ENCODE data around the gene COL8A1. TPM values are rescaled to one million over a fixed set of nuclear protein-coding genes. Genes with fewer than 3 reads are reported as not detected.

The COL8A1 gene
- total RNA-seq, 1 donor from 2014 or later: 0.09 TPM

DNA sequence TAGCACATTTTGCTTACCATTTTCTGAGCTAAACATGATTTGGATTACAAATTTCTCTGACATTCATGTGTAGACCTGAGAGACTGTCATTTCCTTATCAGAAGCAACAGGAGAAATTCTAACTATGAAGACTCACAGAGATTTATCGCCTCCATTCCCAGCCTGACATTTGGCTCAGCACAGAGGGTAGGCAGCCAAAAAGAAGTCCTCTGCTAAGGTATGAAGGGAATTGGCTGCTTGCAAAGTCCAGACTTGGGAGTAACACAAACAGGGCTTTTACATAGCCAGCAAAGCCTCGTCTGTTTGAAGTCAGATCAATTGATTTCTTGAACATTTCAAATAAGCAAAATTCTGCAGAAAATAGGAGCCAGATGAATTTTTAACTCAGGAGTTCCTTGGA is 122.2 kb downstream of the COL8A1 start:
- ATAC-seq (ENCODE audit: low read depth): no peak
- TF ChIP-seq, protein P1, sequence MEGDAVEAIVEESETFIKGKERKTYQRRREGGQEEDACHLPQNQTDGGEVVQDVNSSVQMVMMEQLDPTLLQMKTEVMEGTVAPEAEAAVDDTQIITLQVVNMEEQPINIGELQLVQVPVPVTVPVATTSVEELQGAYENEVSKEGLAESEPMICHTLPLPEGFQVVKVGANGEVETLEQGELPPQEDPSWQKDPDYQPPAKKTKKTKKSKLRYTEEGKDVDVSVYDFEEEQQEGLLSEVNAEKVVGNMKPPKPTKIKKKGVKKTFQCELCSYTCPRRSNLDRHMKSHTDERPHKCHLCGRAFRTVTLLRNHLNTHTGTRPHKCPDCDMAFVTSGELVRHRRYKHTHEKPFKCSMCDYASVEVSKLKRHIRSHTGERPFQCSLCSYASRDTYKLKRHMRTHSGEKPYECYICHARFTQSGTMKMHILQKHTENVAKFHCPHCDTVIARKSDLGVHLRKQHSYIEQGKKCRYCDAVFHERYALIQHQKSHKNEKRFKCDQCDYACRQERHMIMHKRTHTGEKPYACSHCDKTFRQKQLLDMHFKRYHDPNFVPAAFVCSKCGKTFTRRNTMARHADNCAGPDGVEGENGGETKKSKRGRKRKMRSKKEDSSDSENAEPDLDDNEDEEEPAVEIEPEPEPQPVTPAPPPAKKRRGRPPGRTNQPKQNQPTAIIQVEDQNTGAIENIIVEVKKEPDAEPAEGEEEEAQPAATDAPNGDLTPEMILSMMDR (IDR thresholded peaks at IDR 0.05): no peak
- intact Hi-C loops (cut with micrococcal nuclease): no loop called here
- ChIA-PET POLR2A (no interaction called here), CTCF (no interaction called here)
- H3K4me1 Mint-ChIP-seq: no peaks in the 10 kb centered on the region
- H3K27me3 Mint-ChIP-seq: peaks cover 13% of the 10 kb centered on the region
- H3K27ac Mint-ChIP-seq: no peak overlapping the region
- no peaks in the 10 kb centered on the region for H3K36me3 Mint-ChIP-seq (ENCODE audit: low read depth)
- DNase-seq: no peak
- H3K9me3 Mint-ChIP-seq: no peaks in the 10 kb centered on the region
- H3K4me3 Mint-ChIP-seq: no peak overlapping the region

DNA sequence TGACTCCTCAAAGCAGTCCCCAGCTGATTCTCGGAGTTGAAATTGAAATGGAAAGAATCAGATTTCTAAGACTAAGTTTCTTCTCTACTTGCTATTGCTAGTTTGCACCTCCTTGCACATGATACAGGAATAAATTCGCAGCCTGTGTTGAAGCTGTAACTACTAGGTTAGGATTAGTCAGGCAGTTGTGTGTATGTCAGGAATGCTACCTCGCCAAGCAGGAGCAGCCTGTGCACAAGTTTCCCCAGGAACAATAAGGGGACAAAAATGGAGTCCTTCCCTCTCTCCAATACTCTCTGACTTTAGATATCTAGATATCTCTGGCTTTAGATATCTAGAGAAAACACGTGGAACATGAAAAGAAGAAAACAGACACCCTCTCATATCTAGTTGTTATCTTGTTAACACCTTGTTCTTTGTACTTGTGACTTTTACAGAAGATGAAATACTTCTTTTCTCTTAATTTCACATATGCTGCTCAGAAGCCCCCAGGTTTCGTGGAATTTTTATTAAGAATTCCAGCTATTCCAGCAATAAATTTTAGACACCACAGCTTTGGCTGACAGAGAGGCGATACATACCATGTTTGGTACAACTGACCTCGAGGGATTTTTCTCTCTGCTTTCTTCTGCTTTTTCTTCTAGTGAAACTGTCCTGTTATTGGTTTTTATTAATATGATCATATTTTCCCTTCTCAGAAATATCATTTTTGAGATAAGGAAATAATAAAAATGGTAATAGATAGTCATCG is 123.2 kb downstream of the COL8A1 start:
- H3K9me3 Mint-ChIP-seq: no peaks in the 10 kb centered on the region

DNA sequence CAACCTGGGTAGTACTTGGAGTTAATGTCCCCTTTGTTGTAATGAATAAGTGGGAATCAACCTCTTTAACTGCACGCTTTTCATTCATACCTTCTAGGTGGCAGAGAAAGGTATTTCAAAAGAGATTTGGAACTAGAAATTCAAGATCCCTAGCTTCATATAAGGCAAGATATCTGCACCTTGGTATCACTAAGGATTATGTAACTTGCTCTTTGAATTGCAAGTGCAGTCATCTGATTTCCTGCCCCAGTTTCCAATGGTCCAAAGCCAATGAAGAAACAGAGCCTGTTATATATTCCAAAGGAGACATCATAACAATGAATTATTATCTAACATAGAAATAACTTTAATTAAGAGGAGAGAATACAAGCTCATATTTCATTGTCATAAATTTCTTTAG is 124.5 kb downstream of the COL8A1 start:
- Mint-ChIP-seq H3K9me3 (no peaks in the 10 kb centered on the region), H3K27me3 (peaks cover 15% of the 10 kb centered on the region), H3K4me1 (no peaks in the 10 kb centered on the region), H3K4me3 (no peak overlapping the region), H3K27ac (no peak overlapping the region), H3K36me3 (ENCODE audit: low read depth) (no peaks in the 10 kb centered on the region)
- CTCF ChIA-PET: no interaction called here
- ATAC-seq (ENCODE audit: low read depth): no peak
- DNase-seq: no peak
- POLR2A ChIA-PET: no interaction called here
- TF ChIP-seq, protein P1 (IDR thresholded peaks at IDR 0.05): no peak
- intact Hi-C loops (cut with micrococcal nuclease): no loop called here

More for the DNA sequence above, 123.2 kb downstream of the COL8A1 start:
- Mint-ChIP-seq H3K27me3 (peaks cover 13% of the 10 kb centered on the region), H3K27ac (no peak overlapping the region), H3K4me3 (no peak overlapping the region), H3K36me3 (ENCODE audit: low read depth) (no peaks in the 10 kb centered on the region), H3K4me1 (no peaks in the 10 kb centered on the region)
- intact Hi-C loops (cut with micrococcal nuclease): no loop called here
- TF ChIP-seq, protein P1 (IDR thresholded peaks at IDR 0.05): no peak
- DNase-seq (no peak), ATAC-seq (ENCODE audit: low read depth) (no peak)
- CTCF ChIA-PET: no interaction called here
- POLR2A ChIA-PET: no interaction called here

DNA sequence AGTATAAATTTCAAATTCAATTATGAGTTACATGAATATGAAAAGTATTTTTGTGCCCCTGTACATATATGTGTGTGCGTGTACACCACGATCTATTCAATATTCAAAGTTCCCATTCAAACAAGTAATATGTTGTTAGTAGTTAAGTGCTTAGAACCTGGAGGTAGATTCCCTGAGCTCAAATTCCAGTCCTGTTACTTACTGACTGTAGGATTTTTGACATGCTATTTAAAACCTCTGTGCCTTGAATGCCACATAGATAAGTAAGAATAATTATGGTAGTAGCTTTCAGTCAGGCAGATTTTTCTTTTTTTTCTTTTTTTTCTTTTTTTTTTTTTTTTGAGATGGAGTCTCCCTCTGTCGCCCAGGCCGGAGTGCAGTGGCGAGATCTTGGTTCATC is 126.0 kb downstream of the COL8A1 start:
- intact Hi-C loops (cut with micrococcal nuclease): no loop called here
- POLR2A ChIA-PET: no interaction called here

More for the DNA sequence above, 126.0 kb downstream of the COL8A1 start:
- H3K4me1 Mint-ChIP-seq: no peaks in the 10 kb centered on the region
- H3K9me3 Mint-ChIP-seq: no peaks in the 10 kb centered on the region
- TF ChIP-seq, protein P1 (IDR thresholded peaks at IDR 0.05): no peak
- peaks cover 18% of the 10 kb centered on the region for H3K27me3 Mint-ChIP-seq
- DNase-seq (no peak), ATAC-seq (ENCODE audit: low read depth) (no peak)
- H3K4me3 Mint-ChIP-seq: no peak overlapping the region
- H3K36me3 Mint-ChIP-seq (ENCODE audit: low read depth): no peaks in the 10 kb centered on the region
- H3K27ac Mint-ChIP-seq: no peak overlapping the region
- CTCF ChIA-PET: interaction anchor here (1.2 kb wide), 1 partner anchor 13 kb away, joined by 4 read pairs; no protein-coding TSS in a partner anchor

All from activated B cell treated with CpG ODN at 0.5 μM for 24 hours (primary cell).